HAP-1 (cell line): Measurements from ENCODE around the gene MAP3K21.

Experiments used
- DNase-seq, 2 experiments: peaks; one replicate each; pipeline ENCODE4 v3.0.0-alpha.2; 2016 to 2020; ENCODE audit warnings: low spot score in 2 of 2
- H3K27me3 ChIP-seq: fragments of 250-450 bp; sonication (Bioruptor Pico); 2 replicates; pipeline ENCODE4 v1.5.1; 2020; ENCODE audit warnings: low read depth, mild to moderate bottlenecking, moderate library complexity
- H3K36me3 ChIP-seq: fragments of 250-450 bp; sonication (Bioruptor Pico); replicated peaks from 2 replicates; pipeline ENCODE4 v1.5.1; 2020; ENCODE audit warnings: mild to moderate bottlenecking
- H3K4me1 ChIP-seq: fragments of 250-450 bp; sonication (Bioruptor Pico); 2 replicates; pipeline ENCODE4 v1.5.1; 2020; ENCODE audit warnings: mild to moderate bottlenecking
- H3K4me3 ChIP-seq: fragments of 250-450 bp; sonication (Bioruptor Pico); 2 replicates; pipeline ENCODE4 v1.5.1; 2020; ENCODE audit warnings: mild to moderate bottlenecking, moderate library complexity
- H3K9me3 ChIP-seq: fragments of 250-450 bp; sonication (Bioruptor Pico); 2 replicates; pipeline ENCODE4 v1.5.1; 2020; ENCODE audit warnings: mild to moderate bottlenecking, moderate library complexity
- in situ Hi-C: fragments of 300-500 bp; cut with MboI; formaldehyde crosslinking; loops from 3 replicates; pipeline ENCODE4 v1.14.3; 2020; ENCODE audit warnings: low sequenced_read_pairs, inconsistent platforms, mixed read lengths

The MAP3K21 gene

DNA sequence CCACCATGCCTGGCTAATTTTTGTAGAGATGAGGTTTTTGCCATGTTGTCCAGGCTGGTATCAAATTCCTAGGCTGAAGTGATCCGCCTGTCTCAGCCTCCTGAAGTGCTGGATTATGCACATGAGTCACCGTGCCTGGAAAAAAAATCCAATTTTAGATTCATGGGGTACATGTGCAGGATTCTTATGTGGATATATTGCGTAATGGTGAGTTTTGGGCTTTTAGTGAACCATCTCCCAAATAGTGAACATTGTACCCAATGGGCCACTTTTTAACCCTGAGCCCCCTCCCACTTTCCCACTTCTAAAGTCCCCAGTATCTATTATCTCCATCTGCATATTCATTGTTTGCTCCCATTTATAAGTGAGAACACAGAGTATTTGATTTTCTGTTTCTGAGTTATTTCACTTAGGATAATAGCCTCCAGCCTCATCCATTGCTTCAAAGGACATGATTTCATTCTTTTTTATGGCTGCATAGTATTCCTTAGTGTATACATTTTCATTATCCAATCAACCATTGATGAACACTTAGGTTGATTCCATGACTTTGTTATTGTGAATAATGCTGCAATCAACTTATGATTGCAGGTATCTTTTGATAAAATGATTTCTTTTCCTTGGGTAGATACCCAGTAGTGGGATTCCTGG lies 104.4 kb downstream of the MAP3K21 start:
- H3K27me3 ChIP-seq = no peaks in the 10 kb centered on the region
- DNase-seq = no peak
- no peaks in the 10 kb centered on the region for H3K4me1 ChIP-seq
- no peaks in the 10 kb centered on the region for H3K9me3 ChIP-seq
- in situ Hi-C loops = loop anchor here (25.0 kb wide), 1 partner anchor 355 kb away; no protein-coding TSS in a partner anchor
- H3K4me3 ChIP-seq = no peak overlapping the region
- no peaks in the 10 kb centered on the region for H3K36me3 ChIP-seq

DNA sequence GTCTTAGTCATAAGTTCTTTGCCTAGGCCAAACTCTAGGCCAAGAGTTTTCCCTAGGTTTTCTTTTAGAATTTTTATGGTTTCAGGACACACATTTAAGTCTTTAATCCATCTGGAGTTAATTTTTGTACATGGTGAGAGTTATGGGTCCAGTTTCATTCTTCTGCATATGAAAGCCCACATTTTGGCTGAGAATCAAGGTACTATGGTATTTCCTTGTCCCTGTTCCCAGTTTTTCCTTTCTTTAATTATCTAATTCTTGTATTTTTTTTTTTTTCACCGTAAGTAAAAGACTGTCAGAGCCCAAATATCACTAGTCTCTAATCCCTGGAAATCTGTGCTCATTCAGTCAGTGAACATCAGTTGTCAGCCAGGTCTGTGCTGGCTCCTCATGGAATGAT lies 105.4 kb downstream of the MAP3K21 start:
- Histone ChIP-seq H3K4me1 (no peaks in the 10 kb centered on the region), H3K9me3 (no peaks in the 10 kb centered on the region), H3K36me3 (no peaks in the 10 kb centered on the region), H3K27me3 (no peaks in the 10 kb centered on the region), H3K4me3 (no peak overlapping the region)
- DNase-seq = no peak
- in situ Hi-C loops = loop anchor here (25.0 kb wide), 1 partner anchor 354 kb away; no protein-coding TSS in a partner anchor

DNA sequence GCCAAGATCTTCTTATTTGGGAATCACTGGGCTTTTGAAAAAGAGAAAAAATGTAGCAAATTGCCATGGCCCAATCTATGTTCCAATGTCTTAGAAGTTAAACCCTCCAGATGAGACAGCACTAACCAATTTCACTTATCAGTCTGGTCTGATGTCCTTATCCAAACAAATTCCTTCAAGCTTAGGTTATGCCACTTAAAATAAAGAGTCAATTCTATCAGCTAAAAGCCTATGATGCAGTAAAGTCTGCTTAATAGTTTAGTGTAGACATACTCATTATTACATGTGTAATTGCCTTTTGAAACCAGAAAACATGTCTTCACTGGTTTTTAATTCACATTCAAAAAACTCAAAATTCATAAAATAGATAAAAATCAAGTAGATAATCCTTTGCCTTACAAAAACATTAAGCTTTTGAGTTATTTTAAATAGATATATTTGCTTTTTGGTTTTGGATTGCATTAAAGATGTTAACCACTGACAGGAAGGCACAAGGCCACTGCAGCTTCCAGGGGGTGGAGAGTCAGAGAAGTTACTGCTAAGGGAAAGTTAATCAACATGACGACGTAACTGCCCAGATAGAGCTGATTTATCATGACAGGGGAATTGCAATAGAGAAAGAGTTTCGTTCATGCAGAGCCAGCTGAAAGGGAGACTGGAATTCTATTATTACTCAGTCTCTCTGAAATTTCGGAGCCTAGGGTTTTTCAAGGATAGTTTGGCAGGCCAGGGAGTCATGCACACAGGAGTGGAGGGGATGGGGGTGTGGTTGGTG lies 106.1 kb downstream of the MAP3K21 start:
- DNase-seq = no peak
- in situ Hi-C loops = loop anchor here (25.0 kb wide), 1 partner anchor 354 kb away; no protein-coding TSS in a partner anchor

More for the DNA sequence above, 106.1 kb downstream of the MAP3K21 start:
- Histone ChIP-seq H3K36me3 (no peaks in the 10 kb centered on the region), H3K27me3 (no peaks in the 10 kb centered on the region), H3K9me3 (no peaks in the 10 kb centered on the region), H3K4me1 (no peaks in the 10 kb centered on the region), H3K4me3 (no peak overlapping the region)
